GM12874 (cell line): ENCODE data around the gene CCL24.

ENCODE experiments used
- CTCF ChIP-seq: IDR thresholded peaks from 2 replicates; pipeline ENCODE4 v1.5.1; 2011; ENCODE audit warnings: low read depth, mild to moderate bottlenecking, control low read depth, low read length, moderate library complexity; ENCODE audit not compliant: insufficient read depth

CCL24 gene

GRCh38 chr7:75847707-75848106 lies 34.1 kb upstream of the CCL24 start:
- TF ChIP-seq CTCF: no peak

- TF ChIP-seq CTCF: no peak
These were observed 30.6 kb upstream of the CCL24 start for GRCh38 chr7:75844158-75844557.

- no peak for TF ChIP-seq CTCF
These were observed 30.1 kb upstream of the CCL24 start for GRCh38 chr7:75843613-75844116.

- TF ChIP-seq CTCF: no peak
These were observed 29.3 kb upstream of the CCL24 start for GRCh38 chr7:75842836-75843446.

GRCh38 chr7:75840029-75840428 lies 26.4 kb upstream of the CCL24 start:
- TF ChIP-seq CTCF: no peak

GRCh38 chr7:75836798-75837197 lies 23.2 kb upstream of the CCL24 start:
- no peak for TF ChIP-seq CTCF

- no peak for TF ChIP-seq CTCF
These were observed 22.2 kb upstream of the CCL24 start for GRCh38 chr7:75835688-75836285.
